Measurements from ENCODE around the gene GTF2F2.

GTF2F2 gene

GRCh38 chr13:45249662-45250061, 129.4 kb downstream of the GTF2F2 start:
- no peak overlapping the region for H3K4me3 ChIP-seq (ENCODE audit: low read depth, low read length)
- no peak for DNase-seq (ENCODE audit: low read depth)
- no peak for TF ChIP-seq CTCF (IDR thresholded peaks at IDR 0.05; ENCODE audit: low read depth, low read length, missing control alignments)

- DNase-seq (ENCODE audit: low read depth) = no peak
- TF ChIP-seq CTCF (IDR thresholded peaks at IDR 0.05; ENCODE audit: low read depth, low read length, missing control alignments) = no peak
- H3K4me3 ChIP-seq (ENCODE audit: low read depth, low read length) = no peak overlapping the region
Measured at GRCh38 chr13:45254396-45254795, 134.1 kb downstream of the GTF2F2 start.

- no peak for DNase-seq (ENCODE audit: low read depth)
- TF ChIP-seq CTCF (IDR thresholded peaks at IDR 0.05; ENCODE audit: low read depth, low read length, missing control alignments) = no peak
- no peak overlapping the region for H3K4me3 ChIP-seq (ENCODE audit: low read depth, low read length)
Measured at GRCh38 chr13:45255247-45255987, 135.1 kb downstream of the GTF2F2 start.

GRCh38 chr13:45256254-45256653, 135.9 kb downstream of the GTF2F2 start:
- DNase-seq (ENCODE audit: low read depth) = no peak
- H3K4me3 ChIP-seq (ENCODE audit: low read depth, low read length) = no peak overlapping the region
- TF ChIP-seq CTCF (IDR thresholded peaks at IDR 0.05; ENCODE audit: low read depth, low read length, missing control alignments) = no peak

- TF ChIP-seq CTCF (IDR thresholded peaks at IDR 0.05; ENCODE audit: low read depth, low read length, missing control alignments) = no peak
- H3K4me3 ChIP-seq (ENCODE audit: low read depth, low read length) = no peak overlapping the region
- DNase-seq (ENCODE audit: low read depth) = no peak
Measured at GRCh38 chr13:45257638-45258333, 137.5 kb downstream of the GTF2F2 start.

- no peak for TF ChIP-seq CTCF (IDR thresholded peaks at IDR 0.05; ENCODE audit: low read depth, low read length, missing control alignments)
Measured at GRCh38 chr13:45258334-45258675, 138.0 kb downstream of the GTF2F2 start.

GRCh38 chr13:45267215-45267614, 146.9 kb downstream of the GTF2F2 start:
- TF ChIP-seq CTCF (IDR thresholded peaks at IDR 0.05; ENCODE audit: low read depth, low read length, missing control alignments) = no peak
- H3K4me3 ChIP-seq (ENCODE audit: low read depth, low read length) = no peak overlapping the region
- DNase-seq (ENCODE audit: low read depth) = no peak

More at GRCh38 chr13:45258334-45258675, 138.0 kb downstream of the GTF2F2 start:
- DNase-seq (ENCODE audit: low read depth) = no peak
- H3K4me3 ChIP-seq (ENCODE audit: low read depth, low read length) = no peak overlapping the region

All from GM12864 (cell line).